ENCODE results near the gene VSIR. TPM values are rescaled to one million over a fixed set of nuclear protein-coding genes. Genes with fewer than 3 reads are reported as not detected.

VSIR gene
- total and polyA plus RNA-seq, 10 of the 15 experiments (the other 5 are each of a cell fraction or from before 2014, with no cell fraction given): 0.19 to 12.5 (median 6.7) TPM

GRCh38 chr10:71778071-71778825 lies 4.9 kb upstream of the VSIR start:
- H3K9me3 ChIP-seq (replicated peaks; ENCODE audit: control insufficient read depth, insufficient read depth, low read length): peaks cover 4% of the 10 kb centered on the region; the same call in 2 of the 3 replicates
- FAIRE-seq (no peak), ATAC-seq (no peak), DNase-seq (ENCODE audit: low read depth, low spot score) (no peak)
- peaks cover 47% of the 10 kb centered on the region for H3K4me1 ChIP-seq (ENCODE audit: control insufficient read depth, insufficient read depth, low read length)
- ChIA-PET POLR2A (interaction anchor here (0.6 to 1.1 kb wide), 3 partner anchors 9 to 235 kb away, joined by 3 to 6 read pairs (median 4); no protein-coding TSS in a partner anchor), RAD21 (ENCODE audit: unreplicated experiment) (no interaction called here), CTCF (interaction anchor here (1.3 to 1.5 kb wide), 2 partner anchors 59 to 118 kb away, joined by 3 to 4 read pairs; no protein-coding TSS in a partner anchor), SMC1A (ENCODE audit: uncharacterized antibody, unreplicated experiment) (interaction anchor here (1.1 to 1.2 kb wide), 2 partner anchors 10 to 118 kb away, joined by 3 to 4 read pairs; no protein-coding TSS in a partner anchor)
- H4K20me1 ChIP-seq (ENCODE audit: control insufficient read depth, insufficient read depth): no peaks in the 10 kb centered on the region
- H2AFZ ChIP-seq (ENCODE audit: control insufficient read depth, low read depth, low read length): no peak overlapping the region
- no peaks in the 10 kb centered on the region for H3K36me3 ChIP-seq (ENCODE audit: control insufficient read depth in 2 of 2, insufficient read depth in 2 of 2, low read length in 1 of 2)
- in situ Hi-C loops (cut with MboI): no loop called here
- BruUV-seq (replicated peaks): no TSS peak
- no peak overlapping the region for H3K9ac ChIP-seq (ENCODE audit: control insufficient read depth, insufficient read depth, low read length)
- no peak overlapping the region for H3K27ac ChIP-seq (ENCODE audit: control insufficient read depth, insufficient read depth)
- peaks cover under 1% of the 10 kb centered on the region; the same call in 1 of the 2 replicates for H3K79me2 ChIP-seq (ENCODE audit: control insufficient read depth, insufficient read depth, low read length)
- H3K4me3 ChIP-seq: no peak overlapping the region
- H3K27me3 ChIP-seq (replicated peaks in 1 of 2; ENCODE audit: control insufficient read depth in 2 of 2, insufficient read depth in 2 of 2, low read length in 1 of 2): no peaks in the 10 kb centered on the region
- 68% methylated on average over 11 of the region's 11 CpGs for WGBS (ENCODE audit: insufficient coverage, insufficient replicate concordance, low lambda C conversion rate, missing lambda C conversion rate)
- intact Hi-C loops (cut with micrococcal nuclease; ENCODE audit: unreplicated experiment): no loop called here
- H3K4me2 ChIP-seq (ENCODE audit: control insufficient read depth, insufficient read depth): no peak overlapping the region
- TF ChIP-seq ZBTB4 (CRISPR knock-in tag; IDR thresholded peaks at IDR 0.05) (no peak), RB1 (IDR thresholded peaks at IDR 0.05; ENCODE audit: borderline replicate concordance) (no peak), EP300 (IDR thresholded peaks at IDR 0.05; ENCODE audit: borderline replicate concordance in 1 of 2, control insufficient read depth in 1 of 2, low read depth in 2 of 2, low read length in 2 of 2) (no peak), CHD1 (IDR thresholded peaks at IDR 0.05; ENCODE audit: low read depth, low read length) (no peak), JUND (IDR thresholded peaks at IDR 0.05; ENCODE audit: low read depth, low read length) (no peak), TARDBP (IDR thresholded peaks at IDR 0.05; ENCODE audit: borderline replicate concordance) (no peak), FOS (IDR thresholded peaks at IDR 0.05; ENCODE audit: borderline replicate concordance, extremely low read depth, insufficient read length) (no peak), USF2 (IDR thresholded peaks at IDR 0.05; ENCODE audit: borderline replicate concordance, low read depth, low read length) (no peak), NFYA (IDR thresholded peaks at IDR 0.05; ENCODE audit: borderline replicate concordance, low read depth, low read length) (no peak), ATF3 (IDR thresholded peaks at IDR 0.05; ENCODE audit: borderline replicate concordance, extremely low read depth, low read depth, low read length) (no peak), SPI1 (IDR thresholded peaks at IDR 0.05; ENCODE audit: borderline replicate concordance, insufficient read depth, low read depth, low read length) (no peak), BRCA1 (IDR thresholded peaks at IDR 0.05; ENCODE audit: low read depth, low read length) (no peak), CEBPZ (IDR thresholded peaks at IDR 0.05; ENCODE audit: low read depth, low read length) (no peak), YBX1 (IDR thresholded peaks at IDR 0.05) (no peak), SRF (IDR thresholded peaks at IDR 0.05; ENCODE audit: low read depth in 2 of 2, low read length in 2 of 2) (no peak)
